ENCODE data around the gene LRRC1. TPM values are rescaled to one million over a fixed set of nuclear protein-coding genes. Genes with fewer than 3 reads are reported as not detected.

Gene LRRC1
- polyA plus RNA-seq, 3 donors = 27.1 to 29.4 (median 28.8) TPM

GRCh38 chr6:53917464-53917842 is 122.6 kb downstream of the LRRC1 start:
- no peak for DNase-seq (ENCODE audit: low read depth in 3 of 3, low spot score in 2 of 3)

- DNase-seq (ENCODE audit: low read depth in 3 of 3, low spot score in 2 of 3) = no peak
Measured at GRCh38 chr6:53918854-53919510, 124.2 kb downstream of the LRRC1 start.

DNA sequence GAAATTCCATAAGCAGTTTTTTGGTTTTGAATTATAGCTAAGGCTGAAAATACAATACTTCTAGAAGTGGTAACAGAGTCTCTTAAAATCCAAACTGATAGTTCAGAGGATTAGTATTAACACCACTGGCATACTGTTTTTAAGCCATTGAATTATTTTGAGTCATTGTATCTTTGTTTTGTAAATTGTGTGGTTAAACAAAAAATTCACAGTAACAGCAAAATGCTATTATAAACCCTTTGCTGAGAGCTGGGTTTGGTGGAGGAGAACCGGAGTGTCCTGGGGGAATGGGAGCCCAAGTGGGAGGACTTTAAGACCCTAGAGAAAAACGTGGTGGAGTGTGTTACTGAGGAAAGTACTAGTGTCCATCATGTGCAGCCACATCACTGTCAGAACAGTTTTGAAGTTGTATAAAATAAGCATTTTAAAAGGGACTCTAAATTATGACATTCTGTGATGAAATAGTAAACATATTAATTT is 125.1 kb downstream of the LRRC1 start:
- no peak for DNase-seq (ENCODE audit: low read depth in 3 of 3, low spot score in 2 of 3)

DNA sequence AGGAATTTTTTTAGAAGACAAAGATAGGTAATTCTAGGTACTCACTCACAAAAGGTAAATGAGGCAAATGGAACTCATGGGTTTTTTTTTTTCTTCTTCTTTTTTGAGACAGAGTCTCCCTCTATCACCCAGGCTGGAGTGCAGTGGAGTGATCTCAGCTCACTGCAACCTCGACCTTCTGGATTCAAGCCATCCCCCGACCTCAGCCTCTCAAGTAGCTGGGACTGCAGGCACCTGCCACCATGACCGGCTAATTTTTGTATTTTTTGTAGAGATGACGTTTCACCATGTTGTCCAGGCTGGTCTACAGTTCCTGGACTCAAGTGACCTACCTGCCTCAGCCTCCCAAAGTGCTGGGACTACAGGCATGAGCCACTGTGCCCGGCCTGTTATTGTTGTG is 126.1 kb downstream of the LRRC1 start:
- DNase-seq (ENCODE audit: low read depth in 3 of 3, low spot score in 2 of 3) = no peak

DNA sequence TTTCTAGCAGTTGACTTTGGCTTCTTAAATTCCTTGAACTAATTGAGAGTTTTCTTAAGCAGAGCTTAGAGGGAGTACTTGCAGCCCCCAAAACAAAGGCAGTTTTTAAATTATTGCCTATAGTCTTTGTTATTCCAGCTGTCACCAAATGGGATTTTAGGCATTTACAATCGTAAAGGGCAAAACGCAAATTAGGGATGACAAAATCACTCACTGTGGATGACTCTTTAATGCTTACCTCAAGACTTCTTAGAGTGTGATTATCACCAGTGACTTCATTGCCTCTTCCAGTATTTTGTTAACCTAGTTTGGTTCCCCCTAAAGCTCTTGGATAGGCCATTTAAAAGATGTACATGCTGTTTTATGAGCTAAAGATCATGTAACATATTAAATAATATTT is 126.8 kb downstream of the LRRC1 start:
- DNase-seq (ENCODE audit: low read depth in 3 of 3, low spot score in 2 of 3) = no peak

DNA sequence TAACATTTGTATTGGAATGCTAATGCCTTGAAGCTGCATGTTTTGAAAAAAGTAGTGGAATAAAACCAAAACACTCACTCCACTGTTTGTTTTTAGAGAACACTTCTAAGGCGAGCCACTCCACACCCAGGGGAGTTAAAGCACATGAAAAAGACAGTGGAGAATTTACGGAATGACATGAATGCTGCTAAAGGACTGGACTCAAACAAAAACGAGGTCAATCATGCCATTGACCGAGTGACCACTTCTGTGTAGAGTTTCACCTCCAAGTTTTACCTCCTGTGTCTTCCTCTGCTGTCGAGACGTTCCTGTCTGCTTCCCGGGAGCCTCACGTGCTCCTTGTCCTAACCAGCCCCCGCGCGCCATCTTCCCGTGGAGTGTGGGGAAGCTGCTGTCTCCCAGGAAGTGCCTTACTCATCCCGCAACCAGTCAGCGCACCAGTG is 127.8 kb downstream of the LRRC1 start:
- DNase-seq (ENCODE audit: low read depth in 3 of 3, low spot score in 2 of 3) = no peak

DNA sequence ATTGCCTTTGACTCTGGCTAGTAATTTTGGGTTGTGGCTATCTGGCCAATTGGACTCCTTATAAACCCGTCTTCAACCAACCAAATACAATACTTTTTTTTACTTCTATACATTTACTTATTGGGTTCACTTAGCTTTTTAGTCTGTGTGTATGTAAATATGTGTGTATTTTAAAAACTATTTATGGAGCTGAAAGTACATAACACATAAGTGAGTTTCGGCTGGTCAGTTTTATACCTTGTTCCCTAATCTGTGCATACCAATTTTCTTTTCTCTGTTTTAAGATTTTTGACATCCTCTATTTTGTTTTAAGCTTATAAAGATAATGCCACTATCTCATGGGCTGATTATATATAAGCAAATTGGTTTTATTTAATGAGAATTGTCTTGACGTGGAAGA is 129.5 kb downstream of the LRRC1 start:
- DNase-seq (ENCODE audit: low read depth in 3 of 3, low spot score in 2 of 3) = no peak

DNA sequence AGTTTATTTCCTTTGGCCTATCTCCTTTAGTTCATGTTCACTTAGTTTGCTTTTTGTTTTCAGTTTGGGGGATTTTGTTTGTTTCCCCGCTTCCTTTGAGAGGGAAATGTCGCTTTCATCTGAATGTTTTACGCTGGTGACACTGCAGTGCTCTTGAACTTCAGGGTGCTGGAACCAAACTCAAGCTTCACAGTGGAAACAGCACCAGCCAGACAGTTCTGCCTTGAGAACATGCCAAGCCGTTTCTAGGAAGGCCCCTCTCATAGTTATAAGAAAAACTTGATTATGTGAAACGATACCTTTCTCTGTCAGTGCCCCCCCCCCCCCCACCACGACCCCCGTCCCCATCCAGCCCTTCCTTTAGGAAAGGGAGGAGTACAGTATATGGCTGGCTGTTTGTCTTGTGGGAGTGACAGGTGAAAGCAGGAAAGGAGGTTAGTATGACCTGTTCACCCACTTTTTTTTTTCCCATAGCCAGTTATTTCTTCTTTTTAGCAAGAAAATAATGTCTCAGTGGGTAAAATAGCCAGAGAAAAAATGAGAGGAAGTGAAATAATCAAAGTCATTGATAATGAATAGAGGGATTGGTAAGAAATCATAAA is 130.1 kb downstream of the LRRC1 start:
- DNase-seq (ENCODE audit: low read depth in 3 of 3, low spot score in 2 of 3) = no peak

- DNase-seq (ENCODE audit: low read depth in 3 of 3, low spot score in 2 of 3) = no peak
Measured at GRCh38 chr6:53925891-53926290, 131.1 kb downstream of the LRRC1 start.

GRCh38 chr6:53926505-53926904 is 131.7 kb downstream of the LRRC1 start:
- no peak for DNase-seq (ENCODE audit: low read depth in 3 of 3, low spot score in 2 of 3)

GRCh38 chr6:53928641-53929040 is 133.8 kb downstream of the LRRC1 start:
- DNase-seq (ENCODE audit: low read depth in 3 of 3, low spot score in 2 of 3) = no peak

DNA sequence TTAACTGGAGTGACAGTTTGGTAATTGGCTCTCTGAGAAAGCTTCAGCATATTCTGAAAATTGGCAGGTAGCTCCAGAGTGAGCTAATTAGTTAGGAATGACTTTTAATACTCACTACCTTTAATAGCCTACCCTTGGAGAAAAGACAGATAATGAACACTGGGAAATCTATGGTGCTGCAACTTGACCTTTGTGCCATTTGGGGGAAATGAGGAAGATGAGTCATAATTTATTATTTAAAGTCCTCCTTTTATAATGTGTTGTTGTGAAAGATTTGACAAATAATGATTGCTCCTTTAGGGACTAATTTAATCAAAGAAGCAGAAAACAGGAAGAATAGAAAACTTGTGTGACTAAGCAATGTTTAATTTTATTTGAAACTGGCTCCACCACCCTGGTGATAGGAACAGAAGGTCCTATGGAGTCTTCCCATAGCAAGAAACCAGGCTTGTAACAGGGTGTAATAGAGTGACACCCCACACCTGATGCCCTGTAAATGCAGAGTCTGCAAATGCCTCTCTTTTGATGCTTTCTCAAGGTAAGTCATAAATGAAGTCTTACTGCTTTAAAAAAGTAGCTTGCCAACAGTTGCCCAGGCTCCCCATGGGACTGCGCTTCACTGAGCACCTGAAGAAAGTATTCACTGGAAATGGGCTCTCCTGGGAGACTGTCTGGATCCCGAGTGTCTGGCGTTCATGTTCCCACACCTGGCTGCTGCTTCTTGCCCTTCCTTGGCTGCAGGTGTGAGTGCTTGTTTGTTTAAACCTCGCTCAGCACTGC is 134.4 kb downstream of the LRRC1 start:
- no peak for DNase-seq (ENCODE audit: low read depth in 3 of 3, low spot score in 2 of 3)

DNA sequence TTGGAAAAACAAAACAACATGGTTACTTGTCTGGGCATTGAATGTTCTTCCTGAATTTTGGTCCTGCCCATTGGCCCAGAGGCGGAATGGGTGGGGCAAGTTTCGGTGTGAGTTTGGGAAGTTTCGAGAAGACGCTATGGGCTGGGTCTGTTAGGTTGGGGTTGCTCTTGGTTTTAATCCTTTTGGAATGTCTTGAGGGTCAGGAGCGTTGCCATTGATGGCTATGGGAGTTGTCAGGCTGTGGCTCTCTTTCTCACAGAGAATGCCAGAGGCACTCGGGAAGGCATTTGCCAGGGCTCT is 135.0 kb downstream of the LRRC1 start:
- DNase-seq (ENCODE audit: low read depth in 3 of 3, low spot score in 2 of 3) = no peak

- DNase-seq (ENCODE audit: low read depth in 3 of 3, low spot score in 2 of 3) = no peak
Measured at GRCh38 chr6:53930330-53930729, 135.5 kb downstream of the LRRC1 start.

- no peak for DNase-seq (ENCODE audit: low read depth in 3 of 3, low spot score in 2 of 3)
Measured at GRCh38 chr6:53931086-53931485, 136.3 kb downstream of the LRRC1 start.

- DNase-seq (ENCODE audit: low read depth in 3 of 3, low spot score in 2 of 3) = no peak
Measured at GRCh38 chr6:53932516-53932915, 137.7 kb downstream of the LRRC1 start.

DNA sequence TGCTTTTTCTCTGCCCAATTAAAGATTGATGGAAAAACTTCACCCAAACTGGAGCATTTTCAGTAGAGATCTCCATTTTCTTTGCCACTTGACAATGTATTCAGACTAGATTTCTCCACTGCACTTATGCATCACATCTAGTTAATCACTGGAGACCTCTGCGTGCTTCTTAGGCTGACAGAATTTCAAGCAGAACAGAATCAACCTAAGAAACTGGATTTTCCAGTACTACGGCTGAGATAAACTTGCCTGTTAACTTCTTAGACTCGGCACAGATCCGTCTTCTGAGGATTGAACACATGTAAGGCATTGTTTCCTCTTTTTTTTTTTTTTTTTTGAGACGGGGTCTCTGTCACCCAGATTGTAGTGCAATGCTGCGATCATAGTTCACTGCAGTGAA is 139.2 kb downstream of the LRRC1 start:
- no peak for DNase-seq (ENCODE audit: low read depth in 3 of 3, low spot score in 2 of 3)

DNA sequence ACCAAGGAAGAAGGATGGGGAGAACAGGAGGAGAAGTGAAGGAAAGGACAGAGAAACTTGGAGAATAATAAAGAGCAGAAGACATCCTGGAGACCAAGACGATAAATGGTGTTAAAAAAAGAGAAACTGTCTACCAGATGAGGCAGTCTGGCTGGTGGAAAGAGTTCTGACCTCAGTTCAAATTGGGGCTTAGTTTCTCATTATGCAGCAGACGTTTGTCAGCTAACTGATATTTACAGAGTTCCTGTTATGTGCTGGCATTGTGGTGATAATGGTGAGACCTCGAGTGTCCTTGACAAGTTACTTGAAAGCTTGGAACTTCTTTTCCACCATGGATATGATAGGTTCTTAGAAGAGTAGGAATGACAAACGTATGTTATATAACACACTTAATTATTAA is 142.7 kb downstream of the LRRC1 start:
- no peak for DNase-seq (ENCODE audit: low read depth in 3 of 3, low spot score in 2 of 3)

- no peak for DNase-seq (ENCODE audit: low read depth in 3 of 3, low spot score in 2 of 3)
Measured at GRCh38 chr6:53938810-53939209, 144.0 kb downstream of the LRRC1 start.

DNA sequence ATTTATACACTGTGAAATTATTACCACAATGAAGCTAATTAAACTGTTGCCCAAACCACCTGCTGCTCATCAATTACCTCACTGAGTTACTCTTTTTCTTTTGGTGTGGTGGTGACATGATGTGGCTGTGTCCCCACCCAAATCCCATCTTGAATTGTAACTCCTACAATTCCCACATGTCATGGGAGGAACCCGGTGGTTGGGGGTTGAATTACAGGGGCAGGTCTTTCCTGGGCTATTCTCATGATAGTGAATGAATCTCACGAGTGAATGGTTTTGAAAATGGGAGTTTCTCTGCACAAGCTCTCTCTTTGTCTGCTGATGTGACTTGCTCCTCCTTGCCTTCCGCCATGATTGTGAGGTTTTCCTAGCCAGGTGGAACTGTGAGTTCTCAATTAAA is 145.0 kb downstream of the LRRC1 start:
- DNase-seq (ENCODE audit: low read depth in 3 of 3, low spot score in 2 of 3) = no peak

DNA sequence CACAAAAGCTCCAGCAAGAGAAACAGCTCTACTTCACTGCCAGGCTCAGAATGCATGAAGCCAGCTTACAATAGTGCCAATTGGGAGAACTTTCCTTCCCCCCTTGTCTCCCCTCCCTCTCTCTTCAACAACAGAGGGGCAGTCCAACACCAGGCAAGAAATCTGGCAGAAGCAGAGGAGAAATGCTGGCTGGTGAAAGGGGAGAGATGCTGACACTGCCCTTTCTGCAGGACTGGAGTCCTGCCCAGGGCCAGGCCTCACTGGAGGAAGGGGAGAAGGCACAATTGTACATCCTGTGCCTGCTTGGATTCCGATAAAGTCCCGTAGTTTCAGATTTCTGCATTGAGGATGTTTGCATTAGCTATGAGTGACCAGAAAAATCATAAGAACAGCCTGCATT is 148.6 kb downstream of the LRRC1 start:
- DNase-seq (ENCODE audit: low read depth in 3 of 3, low spot score in 2 of 3) = no peak

GRCh38 chr6:53944091-53944490 is 149.3 kb downstream of the LRRC1 start:
- DNase-seq (ENCODE audit: low read depth in 3 of 3, low spot score in 2 of 3) = no peak
